Body of pancreas (tissue), 4 donors: ENCODE measurements around the gene SERPINA1.

Experiments
- CTCF ChIP-seq, 7 experiments: fragments of 450-650 bp in 4 of 7; fragments of 200-600 bp in 3 of 7; sonication (generic) in 3 of 7; IDR thresholded peaks; one replicate each; pipeline ENCODE4 v1.5.1; 2016 to 2019; ENCODE audit warnings: antibody characterized with exemption in 7 of 7
- POLR2A ChIP-seq, 3 donors: fragments of 450-650 bp; IDR thresholded peaks; one replicate each; pipeline ENCODE4 v1.6.1; 2016; ENCODE audit warnings: antibody characterized with exemption in 3 of 3, mild to moderate bottlenecking in 2 of 3

GRCh38 chr14:94403312-94403932 is 15.0 kb upstream of the SERPINA1 start:
- no peak for TF ChIP-seq CTCF (IDR thresholded peaks at IDR 0.05)
- no peak for TF ChIP-seq POLR2A (IDR thresholded peaks at IDR 0.05)
